Measurements from ENCODE around the gene CALML3.

Gene CALML3

DNA sequence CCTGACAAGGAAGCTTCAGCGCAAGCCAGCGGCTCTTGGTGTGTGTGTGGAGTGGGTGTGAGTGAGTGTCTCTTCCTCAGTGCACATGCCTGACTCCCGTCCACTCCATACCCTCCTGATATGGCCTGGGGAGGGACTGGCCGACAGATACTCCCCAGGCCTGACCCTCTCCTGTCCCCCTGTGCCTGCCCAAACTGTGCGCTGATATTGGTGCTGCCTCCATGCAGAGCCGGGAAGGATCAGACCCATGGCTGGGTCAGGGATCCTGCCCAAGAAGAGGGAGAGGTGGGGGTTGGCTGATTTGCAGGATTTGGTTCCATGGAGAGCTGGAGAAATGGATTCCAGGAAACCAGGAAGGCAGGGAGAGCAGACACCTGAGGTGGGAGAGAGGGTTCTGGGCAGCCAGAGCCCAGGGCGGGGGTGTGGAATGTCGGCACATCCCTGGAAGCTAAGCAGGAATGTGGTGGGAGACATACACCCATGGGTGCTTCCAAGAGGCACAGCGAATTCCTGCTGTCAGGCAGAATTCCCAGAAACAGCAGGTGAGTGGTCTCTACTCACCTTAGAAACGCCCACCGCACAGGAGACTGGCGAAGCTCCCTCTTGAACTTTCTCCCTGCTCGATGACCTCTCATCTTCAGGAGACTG lies 31.7 kb upstream of the CALML3 start:
- H3K9me3 ChIP-seq (ENCODE audit: insufficient read depth, low read depth, low read length), result no peaks in the 10 kb centered on the region; the same call in 1 of the 2 replicates
- no peak overlapping the region for H3K9ac ChIP-seq (ENCODE audit: low read depth, low read length)
- WGBS, result 90% methylated on average over 13 of the region's 13 CpGs
- H3K27ac ChIP-seq (ENCODE audit: low read depth, low read length), result no peak overlapping the region
- no peaks in the 10 kb centered on the region for H3K4me1 ChIP-seq (ENCODE audit: insufficient read depth, low read length)
- no peaks in the 10 kb centered on the region for H3K36me3 ChIP-seq (ENCODE audit: insufficient read depth, low read length)
- H3K27me3 ChIP-seq (ENCODE audit: insufficient read depth, low read length), result no peaks in the 10 kb centered on the region
- H3K4me3 ChIP-seq (ENCODE audit: low read length), result no peak overlapping the region

DNA sequence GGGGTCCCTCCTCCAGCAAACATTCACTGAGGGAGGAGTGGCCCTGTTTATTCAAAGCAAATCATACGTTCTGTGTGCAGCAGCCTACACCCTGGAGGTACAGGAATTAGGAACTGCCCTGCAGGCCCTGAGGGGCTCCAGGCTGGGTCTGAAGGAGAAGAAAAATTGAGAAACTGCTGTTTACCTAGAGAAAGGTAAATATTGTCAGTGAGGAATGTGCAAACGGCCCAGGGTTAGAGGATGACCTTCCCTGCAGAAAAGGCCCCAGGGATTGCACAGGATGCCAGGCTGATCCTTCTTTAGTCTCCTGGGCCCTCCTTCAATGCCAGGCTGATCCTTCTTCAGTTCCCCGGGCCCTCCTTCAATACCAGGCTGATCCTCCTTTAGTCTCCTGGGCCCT lies 31.1 kb upstream of the CALML3 start:
- H3K9ac ChIP-seq (ENCODE audit: low read depth, low read length), result no peak overlapping the region
- no peaks in the 10 kb centered on the region for H3K4me1 ChIP-seq (ENCODE audit: insufficient read depth, low read length)
- 71% methylated on average over 3 of the region's 3 CpGs for WGBS
- no peak overlapping the region for H3K4me3 ChIP-seq (ENCODE audit: low read length)
- H3K27ac ChIP-seq (ENCODE audit: low read depth, low read length), result no peak overlapping the region
- no peaks in the 10 kb centered on the region for H3K27me3 ChIP-seq (ENCODE audit: insufficient read depth, low read length)
- H3K36me3 ChIP-seq (ENCODE audit: insufficient read depth, low read length), result no peaks in the 10 kb centered on the region
- H3K9me3 ChIP-seq (ENCODE audit: insufficient read depth, low read depth, low read length), result no peaks in the 10 kb centered on the region; the same call in 1 of the 2 replicates

DNA sequence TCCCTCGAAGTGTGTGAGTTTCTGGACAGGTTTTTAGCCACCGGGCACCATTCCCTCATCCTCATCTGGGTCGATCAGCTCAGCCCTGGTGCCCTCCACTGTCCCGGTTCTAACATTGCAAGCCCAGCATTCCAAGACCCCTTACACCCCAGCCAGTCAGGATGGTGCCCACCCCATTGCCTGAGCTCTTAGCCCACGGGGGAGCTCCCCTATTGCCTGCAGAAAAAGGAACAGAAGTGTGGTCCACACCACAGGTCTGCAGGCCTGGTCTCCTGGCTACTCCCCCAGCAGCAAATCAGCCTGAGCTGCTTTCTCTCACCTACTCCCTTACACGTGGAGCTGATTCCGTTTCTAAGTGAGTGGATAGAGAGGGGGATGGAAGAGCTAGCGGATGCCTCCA lies 30.1 kb upstream of the CALML3 start:
- Histone ChIP-seq H3K9ac (ENCODE audit: low read depth, low read length) (no peak overlapping the region), H3K36me3 (ENCODE audit: insufficient read depth, low read length) (no peaks in the 10 kb centered on the region), H3K27ac (ENCODE audit: low read depth, low read length) (no peak overlapping the region), H3K9me3 (ENCODE audit: insufficient read depth, low read depth, low read length) (no peaks in the 10 kb centered on the region; the same call in 1 of the 2 replicates), H3K27me3 (ENCODE audit: insufficient read depth, low read length) (no peaks in the 10 kb centered on the region), H3K4me1 (ENCODE audit: insufficient read depth, low read length) (no peaks in the 10 kb centered on the region), H3K4me3 (ENCODE audit: low read length) (no peak overlapping the region)
- 94% methylated on average over 8 of the region's 8 CpGs for WGBS

DNA sequence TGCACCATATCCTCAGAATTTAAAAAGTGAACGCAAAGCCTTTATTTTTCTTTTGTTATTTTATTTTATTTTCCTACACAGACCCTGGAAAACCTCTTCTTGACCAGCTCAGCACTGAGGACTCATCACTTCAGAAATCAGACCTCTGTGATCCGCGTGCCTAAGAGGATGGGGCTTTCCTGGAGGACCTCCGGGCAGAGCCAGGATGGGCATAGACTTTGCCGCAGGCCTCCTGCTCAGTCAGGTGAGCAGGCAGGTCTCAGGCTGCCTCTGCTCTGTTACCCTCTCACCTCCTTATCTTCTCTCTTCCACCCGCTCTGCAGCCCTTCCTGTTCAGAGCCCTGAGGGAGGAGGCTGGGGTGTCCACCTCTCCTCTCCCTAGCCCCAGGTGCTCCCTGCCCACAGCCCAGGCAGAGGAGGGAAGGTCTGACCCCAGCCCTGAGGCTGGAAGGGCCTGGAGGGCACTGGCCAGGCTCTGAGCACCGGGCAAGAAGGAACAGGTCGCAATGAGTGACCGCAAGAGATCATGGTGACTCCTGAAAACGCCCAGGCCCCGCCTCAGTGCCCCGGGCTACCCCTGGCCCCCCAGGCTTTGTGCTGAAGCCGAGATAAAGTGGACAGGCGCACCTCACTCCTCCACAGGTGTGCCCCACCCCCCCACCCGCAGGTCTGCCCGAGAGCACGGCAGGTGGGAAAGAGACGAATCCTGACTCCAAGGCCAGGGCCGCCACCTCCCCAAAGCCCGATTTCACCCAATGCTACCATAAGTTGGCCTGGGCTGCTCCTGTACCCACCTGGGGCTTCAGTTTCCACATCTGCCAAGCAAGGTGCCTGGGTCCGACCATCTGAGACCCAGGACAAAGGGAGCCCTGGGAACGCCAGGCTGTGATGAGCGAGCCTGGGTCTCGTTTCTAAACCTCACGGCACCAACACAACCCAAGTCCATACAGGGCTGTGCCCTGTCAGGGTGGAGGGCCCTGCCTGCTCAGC lies 28.2 kb upstream of the CALML3 start:
- no peaks in the 10 kb centered on the region; the same call in 1 of the 2 replicates for H3K9me3 ChIP-seq (ENCODE audit: insufficient read depth, low read depth, low read length)
- no peaks in the 10 kb centered on the region for H3K4me1 ChIP-seq (ENCODE audit: insufficient read depth, low read length)
- 94% methylated on average over 25 of the region's 25 CpGs for WGBS

DNA sequence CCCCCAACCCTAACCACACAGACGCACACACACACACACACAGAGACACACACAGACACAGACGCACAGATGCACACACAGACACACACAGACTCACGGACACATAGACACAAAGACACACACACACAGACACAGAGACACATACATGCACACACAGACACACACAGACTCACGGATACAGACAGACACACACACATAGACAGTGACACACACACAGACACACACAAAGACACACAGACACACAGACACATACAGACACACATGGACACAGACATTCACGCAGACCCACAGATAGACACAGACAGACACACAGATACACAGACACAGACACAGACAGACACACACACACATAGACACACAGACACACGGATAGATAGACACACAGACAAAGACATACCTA lies 27.5 kb upstream of the CALML3 start:
- Histone ChIP-seq H3K36me3 (ENCODE audit: insufficient read depth, low read length) (no peaks in the 10 kb centered on the region), H3K4me3 (ENCODE audit: low read length) (no peak overlapping the region), H3K9me3 (ENCODE audit: insufficient read depth, low read depth, low read length) (no peaks in the 10 kb centered on the region; the same call in 1 of the 2 replicates), H3K27ac (ENCODE audit: low read depth, low read length) (no peak overlapping the region), H3K9ac (ENCODE audit: low read depth, low read length) (no peak overlapping the region), H3K4me1 (ENCODE audit: insufficient read depth, low read length) (no peaks in the 10 kb centered on the region), H3K27me3 (ENCODE audit: insufficient read depth, low read length) (no peaks in the 10 kb centered on the region)
- WGBS, result 89% methylated on average over 6 of the region's 6 CpGs

More for the DNA sequence above, 28.2 kb upstream of the CALML3 start:
- Histone ChIP-seq H3K27me3 (ENCODE audit: insufficient read depth, low read length) (no peaks in the 10 kb centered on the region), H3K36me3 (ENCODE audit: insufficient read depth, low read length) (no peaks in the 10 kb centered on the region), H3K27ac (ENCODE audit: low read depth, low read length) (no peak overlapping the region), H3K4me3 (ENCODE audit: low read length) (no peak overlapping the region), H3K9ac (ENCODE audit: low read depth, low read length) (no peak overlapping the region)

DNA sequence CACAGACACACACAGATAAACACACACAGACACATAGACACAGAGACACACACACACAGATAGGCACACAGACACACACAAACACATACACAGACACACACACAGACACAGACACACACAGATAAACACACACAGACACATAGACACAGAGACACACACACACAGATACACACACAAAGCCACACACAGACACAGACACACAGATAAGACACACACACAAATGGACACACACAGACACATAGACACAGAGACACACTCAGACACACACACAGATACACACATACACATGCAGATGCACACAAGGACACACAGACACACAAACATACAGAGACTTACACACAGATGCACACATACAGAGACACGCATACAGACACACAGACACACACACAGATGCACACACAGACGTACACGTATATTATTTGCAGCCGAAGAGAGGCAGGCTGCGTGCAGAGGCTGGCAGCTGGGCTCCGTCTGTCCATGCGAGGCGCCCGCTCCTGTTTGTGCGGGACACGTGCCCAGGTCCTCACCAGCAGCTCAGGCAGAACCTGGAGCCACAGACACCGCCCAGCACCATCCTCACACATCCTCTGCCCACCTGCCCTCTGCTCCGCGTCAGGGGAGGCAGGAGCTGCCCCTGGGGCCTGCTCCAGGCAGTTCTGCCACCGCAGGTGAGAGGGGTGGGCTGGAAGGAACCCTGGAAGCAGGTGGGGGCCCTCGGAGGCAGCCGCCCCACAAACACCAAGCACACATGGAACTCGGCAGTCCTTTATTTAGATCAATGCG lies 26.6 kb upstream of the CALML3 start:
- H3K9ac ChIP-seq (ENCODE audit: low read depth, low read length), result no peak overlapping the region
- 95% methylated on average over 19 of the region's 19 CpGs for WGBS
- no peak overlapping the region for H3K4me3 ChIP-seq (ENCODE audit: low read length)
- no peaks in the 10 kb centered on the region for H3K27me3 ChIP-seq (ENCODE audit: insufficient read depth, low read length)
- H3K27ac ChIP-seq (ENCODE audit: low read depth, low read length), result no peak overlapping the region
- no peaks in the 10 kb centered on the region for H3K9me3 ChIP-seq (ENCODE audit: insufficient read depth, low read depth, low read length)
- no peaks in the 10 kb centered on the region for H3K4me1 ChIP-seq (ENCODE audit: insufficient read depth, low read length)
- no peaks in the 10 kb centered on the region for H3K36me3 ChIP-seq (ENCODE audit: insufficient read depth, low read length)

DNA sequence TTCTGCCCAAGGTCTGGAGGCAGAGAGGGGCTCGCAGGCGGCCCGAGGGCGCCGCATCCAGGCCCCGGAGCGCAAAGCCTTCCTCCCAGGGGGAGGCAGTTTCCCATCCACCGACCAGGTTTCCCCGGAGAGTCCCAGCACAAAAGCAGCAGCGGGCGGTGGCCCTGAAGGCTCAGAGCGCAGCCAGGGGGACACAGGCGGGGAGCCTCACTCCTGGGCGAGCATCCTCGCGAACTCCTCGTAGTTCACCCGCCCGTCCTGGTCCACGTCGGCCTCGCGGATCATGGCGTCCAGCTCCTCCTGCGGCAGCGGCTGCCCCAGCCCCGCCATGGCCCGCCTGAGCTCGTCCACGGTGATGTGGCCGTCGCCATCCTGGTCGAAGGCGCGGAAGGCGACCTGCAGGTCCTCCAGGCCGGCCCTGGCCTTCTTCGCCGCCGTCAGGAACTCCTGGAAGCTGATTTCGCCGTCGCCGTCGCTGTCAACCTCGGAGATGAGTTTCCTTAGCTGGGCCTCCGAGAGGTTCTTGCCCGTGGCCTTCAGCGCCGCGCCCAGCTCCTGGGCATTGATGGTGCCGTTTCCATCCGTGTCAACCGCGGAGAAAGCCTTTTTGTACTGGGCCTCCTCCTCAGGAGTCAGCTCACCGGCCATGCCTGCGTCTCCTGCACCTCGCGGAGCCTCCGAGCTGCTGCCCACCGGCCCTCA lies 25.8 kb upstream of the CALML3 start:
- no peaks in the 10 kb centered on the region for H3K27me3 ChIP-seq (ENCODE audit: insufficient read depth, low read length)
- no peak overlapping the region for H3K9ac ChIP-seq (ENCODE audit: low read depth, low read length)
- no peak overlapping the region for H3K4me3 ChIP-seq (ENCODE audit: low read length)
- H3K27ac ChIP-seq (ENCODE audit: low read depth, low read length), result no peak overlapping the region
- no peaks in the 10 kb centered on the region for H3K4me1 ChIP-seq (ENCODE audit: insufficient read depth, low read length)
- WGBS, result 93% methylated on average over 61 of the region's 61 CpGs
- no peaks in the 10 kb centered on the region for H3K36me3 ChIP-seq (ENCODE audit: insufficient read depth, low read length)
- no peaks in the 10 kb centered on the region for H3K9me3 ChIP-seq (ENCODE audit: insufficient read depth, low read depth, low read length)

DNA sequence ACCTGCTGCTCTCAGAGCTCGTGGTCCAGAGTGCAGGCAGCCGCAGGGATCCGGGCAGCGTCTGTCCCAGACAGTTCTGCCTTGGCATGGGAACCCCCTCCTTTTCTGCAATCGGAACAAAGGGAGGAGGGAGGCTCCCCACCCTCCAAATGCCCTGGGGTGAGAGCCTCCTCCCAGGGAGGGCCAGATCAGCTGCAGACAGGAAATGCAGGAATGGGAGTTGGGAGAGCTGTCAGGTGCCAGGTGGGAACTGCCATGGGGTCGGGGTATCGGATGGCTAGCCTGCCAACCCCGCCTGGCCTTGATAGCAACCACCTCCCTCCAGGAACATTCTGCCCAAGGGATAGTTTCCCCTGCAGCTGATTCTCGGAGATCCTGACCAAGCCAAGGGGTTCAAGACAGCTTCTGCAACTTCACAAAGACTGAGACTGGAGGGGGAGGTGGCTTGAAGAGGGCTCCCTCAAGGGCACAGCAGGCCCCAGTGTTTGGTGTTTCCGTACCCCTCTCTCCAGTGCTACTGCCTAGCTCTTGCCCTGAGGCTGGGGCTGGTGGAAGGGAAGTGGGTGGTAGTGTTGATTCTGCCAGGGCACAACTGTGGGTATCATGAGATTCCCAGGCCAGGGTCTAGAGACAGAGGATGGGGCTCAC lies 25.1 kb upstream of the CALML3 start, which contains the start of gene CALML5:
Gene CALML5, minus strand, starts transcription at position 78 of the 648 bp plus-strand sequence. CDS start 132 bp downstream, outside the sequence.
- Histone ChIP-seq H3K4me3 (ENCODE audit: low read length) (no peak within 1 kb of the TSS), H3K4me1 (ENCODE audit: insufficient read depth, low read length) (no peaks in the 10 kb centered on the region), H3K36me3 (ENCODE audit: insufficient read depth, low read length) (no peaks in the 10 kb centered on the region), H3K27ac (ENCODE audit: low read depth, low read length) (no peak within 1 kb of the TSS), H3K9me3 (ENCODE audit: insufficient read depth, low read depth, low read length) (no peaks in the 10 kb centered on the region), H3K9ac (ENCODE audit: low read depth, low read length) (no peak within 1 kb of the TSS), H3K27me3 (ENCODE audit: insufficient read depth, low read length) (no peaks in the 10 kb centered on the region)
- 87% methylated on average over 10 of the region's 10 CpGs for WGBS

DNA sequence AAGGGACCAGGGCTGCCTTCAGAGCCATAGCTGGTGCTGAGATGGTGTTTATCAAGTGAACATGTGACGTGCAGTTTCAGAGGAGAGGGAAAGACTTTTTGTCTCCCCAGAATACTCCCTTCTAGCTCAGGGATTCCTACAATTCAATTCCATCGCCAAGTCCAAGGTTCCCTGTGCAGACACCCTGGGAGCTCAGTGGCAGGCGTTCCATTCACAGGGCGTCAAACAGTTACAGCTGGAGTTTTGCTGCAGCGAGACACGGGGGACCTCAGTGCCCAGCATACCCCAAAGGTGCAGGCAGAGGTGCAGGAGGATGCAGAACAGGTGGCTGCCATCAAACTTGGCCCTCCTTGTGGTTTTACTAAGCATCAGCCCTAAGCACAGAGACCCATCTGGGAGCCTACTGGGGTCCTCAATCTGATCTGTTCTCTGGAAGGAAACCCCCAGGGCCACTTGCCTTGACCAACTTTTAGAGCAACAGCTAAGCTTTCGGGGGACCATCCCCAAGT lies 24.5 kb upstream of the CALML3 start:
- H3K4me1 ChIP-seq (ENCODE audit: insufficient read depth, low read length), result no peaks in the 10 kb centered on the region
- 94% methylated on average over 7 of the region's 7 CpGs for WGBS
- no peak overlapping the region for H3K4me3 ChIP-seq (ENCODE audit: low read length)
- H3K9me3 ChIP-seq (ENCODE audit: insufficient read depth, low read depth, low read length), result no peaks in the 10 kb centered on the region
- no peaks in the 10 kb centered on the region for H3K36me3 ChIP-seq (ENCODE audit: insufficient read depth, low read length)
- no peak overlapping the region for H3K27ac ChIP-seq (ENCODE audit: low read depth, low read length)
- no peak overlapping the region for H3K9ac ChIP-seq (ENCODE audit: low read depth, low read length)
- H3K27me3 ChIP-seq (ENCODE audit: insufficient read depth, low read length), result no peaks in the 10 kb centered on the region

DNA sequence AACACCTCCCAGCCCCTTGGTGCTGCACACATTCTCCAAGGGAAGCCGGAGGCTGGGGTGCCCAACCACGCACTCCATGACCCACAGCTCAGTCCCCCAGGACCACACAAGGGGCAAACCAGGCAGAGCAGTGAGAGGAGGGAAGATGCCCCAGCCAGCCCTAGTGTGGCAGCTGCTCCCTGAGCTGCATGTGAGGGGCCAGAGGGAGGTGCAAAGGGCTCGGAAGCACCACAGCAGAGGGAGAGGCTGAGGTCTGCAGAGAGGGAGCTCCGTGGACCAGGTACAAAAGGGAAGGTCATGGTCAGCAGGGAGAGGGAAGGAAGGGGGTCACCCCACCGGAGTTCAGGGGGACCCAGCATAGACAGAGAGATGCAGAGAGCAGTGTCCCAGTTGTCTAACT lies 23.9 kb upstream of the CALML3 start:
- Histone ChIP-seq H3K4me3 (ENCODE audit: low read length) (no peak overlapping the region), H3K36me3 (ENCODE audit: insufficient read depth, low read length) (no peaks in the 10 kb centered on the region), H3K9ac (ENCODE audit: low read depth, low read length) (no peak overlapping the region), H3K4me1 (ENCODE audit: insufficient read depth, low read length) (no peaks in the 10 kb centered on the region), H3K27ac (ENCODE audit: low read depth, low read length) (no peak overlapping the region), H3K9me3 (ENCODE audit: insufficient read depth, low read depth, low read length) (no peaks in the 10 kb centered on the region), H3K27me3 (ENCODE audit: insufficient read depth, low read length) (no peaks in the 10 kb centered on the region)
- whole genome bisulfite sequencing, result 85% methylated on average over 5 of the region's 5 CpGs

All from HUES64 (cell line).